CD14-positive monocyte (primary cell): ENCODE measurements around the gene COX6A2. TPM values are rescaled to one million over a fixed set of nuclear protein-coding genes. Genes with fewer than 3 reads are reported as not detected.

Experiments used
- DNase-seq, 3 donors: peaks; one replicate each; pipeline ENCODE4 v3.0.0-alpha.2; 2011 to 2022
- H2AFZ ChIP-seq: 2 replicates; pipeline ENCODE4 v1.6.0; 2012; ENCODE audit warnings: mild to moderate bottlenecking, low read depth, low read length, inconsistent platforms; ENCODE audit not compliant: insufficient read depth, poor library complexity, severe bottlenecking
- H3K27ac ChIP-seq, 2 donors: 1 replicate in 1 of 2; 2 replicates in 1 of 2; pipeline ENCODE4 v1.5.1; 2012 to 2013; ENCODE audit warnings: low read length in 2 of 2, control low read depth in 1 of 2, inconsistent platforms in 1 of 2, low read depth in 1 of 2, mild to moderate bottlenecking in 1 of 2
- H3K27me3 ChIP-seq, 2 donors: one replicate each; pipeline versions ENCODE4 v1.6.0 to v1.6.1; 2011 to 2013; ENCODE audit warnings: low read length in 2 of 2; ENCODE audit not compliant: control insufficient read depth in 2 of 2, insufficient read depth in 2 of 2
- H3K36me3 ChIP-seq, 2 donors: replicated peaks in 1 of 2; 1 replicate in 1 of 2; 2 replicates in 1 of 2; pipeline versions ENCODE4 v1.5.1 to v1.6.1; 2012 to 2013; ENCODE audit warnings: low read length in 2 of 2, control low read depth in 1 of 2, inconsistent platforms in 1 of 2, mild to moderate bottlenecking in 1 of 2; ENCODE audit not compliant: insufficient read depth in 2 of 2, control insufficient read depth in 1 of 2
- H3K4me1 ChIP-seq, 2 donors: 1 replicate in 1 of 2; 2 replicates in 1 of 2; pipeline versions ENCODE4 v1.5.1 to v1.6.1; 2012 to 2013; ENCODE audit warnings: low read length in 2 of 2, control low read depth in 1 of 2, inconsistent platforms in 1 of 2, mild to moderate bottlenecking in 1 of 2, moderate library complexity in 1 of 2; ENCODE audit not compliant: insufficient read depth in 2 of 2, control insufficient read depth in 1 of 2
- H3K4me2 ChIP-seq: replicated peaks from 2 replicates; pipeline ENCODE3; 2012; ENCODE audit warnings: low read length, moderate library complexity, mild to moderate bottlenecking; ENCODE audit not compliant: poor library complexity, severe bottlenecking; ENCODE audit errors: extremely low read depth
- H3K4me3 ChIP-seq, 3 experiments: fragments of 200-600 bp in 1 of 3; sonication (generic) in 1 of 3; replicated peaks in 1 of 3; 1 replicate in 2 of 3; 2 replicates in 1 of 3; pipeline ENCODE4 v1.5.1; 2011 to 2013; ENCODE audit warnings: low read length in 3 of 3, mild to moderate bottlenecking in 3 of 3, control low read depth in 2 of 3, low read depth in 2 of 3, inconsistent platforms in 1 of 3, moderate library complexity in 1 of 3
- H3K79me2 ChIP-seq: 2 replicates; pipeline ENCODE4 v1.6.0; 2012; ENCODE audit warnings: mild to moderate bottlenecking, control low read depth, inconsistent platforms, low read length, moderate library complexity; ENCODE audit not compliant: insufficient read depth
- H3K9ac ChIP-seq: 2 replicates; pipeline ENCODE4 v1.6.0; 2017; ENCODE audit warnings: low read length, mild to moderate bottlenecking; ENCODE audit not compliant: insufficient read depth, poor library complexity, severe bottlenecking
- H3K9me3 ChIP-seq, 2 donors: replicated peaks in 1 of 2; 1 replicate in 1 of 2; 2 replicates in 1 of 2; pipeline versions ENCODE4 v1.5.1 to v1.6.1; 2012 to 2013; ENCODE audit warnings: low read length in 2 of 2, control low read depth in 1 of 2; ENCODE audit not compliant: control insufficient read depth in 1 of 2, insufficient read depth in 1 of 2
- H4K20me1 ChIP-seq: 2 replicates; pipeline ENCODE4 v1.6.0; 2012; ENCODE audit warnings: mild to moderate bottlenecking, low read length, control low read depth, moderate library complexity; ENCODE audit not compliant: insufficient read depth
- H3K27ac Mint-ChIP-seq, 7 donors: one replicate each; pipeline ENCODE4 v1.8.0; 2020; ENCODE audit warnings: mild to moderate bottlenecking in 7 of 7, mixed read lengths in 7 of 7, moderate library complexity in 6 of 7, inconsistent platforms in 2 of 7
- H3K27me3 Mint-ChIP-seq, 3 donors: one replicate each; pipeline ENCODE4 v1.8.0; 2021 to 2022; ENCODE audit warnings: low read depth in 3 of 3, mild to moderate bottlenecking in 3 of 3, mixed read lengths in 3 of 3, moderate library complexity in 3 of 3, inconsistent platforms in 1 of 3
- H3K36me3 Mint-ChIP-seq, 2 donors: one replicate each; pipeline ENCODE4 v1.8.0; 2020; ENCODE audit warnings: mixed read lengths in 2 of 2, inconsistent platforms in 1 of 2, mild to moderate bottlenecking in 1 of 2
- H3K4me1 Mint-ChIP-seq: one replicate; pipeline ENCODE4 v1.8.0; 2020; ENCODE audit warnings: mild to moderate bottlenecking, mixed read lengths
- H3K4me3 Mint-ChIP-seq, 2 donors: one replicate each; pipeline ENCODE4 v1.8.0; 2020; ENCODE audit warnings: mild to moderate bottlenecking in 2 of 2, mixed read lengths in 2 of 2, moderate library complexity in 1 of 2
- H3K9me3 Mint-ChIP-seq, 7 donors: one replicate each; pipeline ENCODE4 v1.8.0; 2020 to 2022; ENCODE audit warnings: mixed read lengths in 7 of 7, mild to moderate bottlenecking in 6 of 7, moderate library complexity in 6 of 7, inconsistent platforms in 2 of 7
- WGBS: methylation state at CpG from one replicate; pipeline ENCODE4 v1.1.5; 2013; ENCODE audit warnings: missing lambda C conversion rate; ENCODE audit not compliant: insufficient coverage; 5-methylcytosine and 5-hydroxymethylcytosine counted together
- intact Hi-C, 2 donors: fragments of 100-400 bp; cut with micrococcal nuclease; formaldehyde crosslinking; loops; one replicate each; pipeline versions ENCODE4 v1.15.0 to v1.15.1; 2023
- polyA plus RNA-seq, 3 donors: library from polyadenylated mRNA; depleted of rRNA in 1 of 3; unstranded in 2 of 3; stranded (reverse) in 1 of 3; fragments of 300-500 nt in 2 of 3; fragments of >200 nt in 1 of 3; fragmentation: Illumina TruSeq in 2 of 3; gene quantifications; 1 replicate in 2 of 3; 2 replicates in 1 of 3; pipeline ENCODE4 v1.2.3, GENCODE V29; 2012 to 2021
- TF ChIP-seq, protein P1 (sequence below): fragments of 200-600 bp; IDR thresholded peaks from one replicate; pipeline ENCODE4 v1.8.0; 2022; ENCODE audit warnings: antibody characterized with exemption, mild to moderate bottlenecking

COX6A2 gene
- polyA plus RNA-seq, 3 donors: not detected

DNA sequence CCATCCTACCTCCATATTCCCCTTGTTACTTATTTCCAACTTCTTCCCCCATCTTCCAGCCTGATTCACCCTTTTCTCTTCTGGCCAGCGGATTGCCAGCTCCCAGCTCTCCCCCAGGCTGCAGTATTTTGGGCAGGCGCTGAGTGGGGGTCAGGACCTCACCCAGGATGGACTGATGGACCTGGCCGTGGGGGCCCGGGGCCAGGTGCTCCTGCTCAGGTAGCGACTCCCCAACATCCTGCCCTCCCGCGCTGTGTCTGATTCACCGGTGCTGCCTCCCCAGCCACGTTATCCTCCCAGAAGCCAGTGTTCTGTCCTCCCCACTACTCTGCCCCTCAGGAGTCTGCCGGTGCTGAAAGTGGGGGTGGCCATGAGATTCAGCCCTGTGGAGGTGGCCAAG, 15.4 kb downstream of the COX6A2 start:
- Histone ChIP-seq H2AFZ (no peak overlapping the region), H3K9me3 (no peaks in the 10 kb centered on the region), H4K20me1 (no peaks in the 10 kb centered on the region), H3K4me2 (no peak overlapping the region), H3K27ac (no peak overlapping the region), H3K36me3 (no peaks in the 10 kb centered on the region), H3K27me3 (no peaks in the 10 kb centered on the region), H3K79me2 (no peaks in the 10 kb centered on the region), H3K4me3 (no peak overlapping the region), H3K9ac (no peak overlapping the region), H3K4me1 (no peaks in the 10 kb centered on the region)
- H3K27me3 Mint-ChIP-seq: peaks cover 2 to 15% (median 8%) of the 10 kb centered on the region in 3 donors
- 95% methylated on average over 4 of the region's 10 CpGs for WGBS
- H3K36me3 Mint-ChIP-seq: no peaks in the 10 kb centered on the region
- no peak overlapping the region for H3K27ac Mint-ChIP-seq
- TF ChIP-seq, protein P1, sequence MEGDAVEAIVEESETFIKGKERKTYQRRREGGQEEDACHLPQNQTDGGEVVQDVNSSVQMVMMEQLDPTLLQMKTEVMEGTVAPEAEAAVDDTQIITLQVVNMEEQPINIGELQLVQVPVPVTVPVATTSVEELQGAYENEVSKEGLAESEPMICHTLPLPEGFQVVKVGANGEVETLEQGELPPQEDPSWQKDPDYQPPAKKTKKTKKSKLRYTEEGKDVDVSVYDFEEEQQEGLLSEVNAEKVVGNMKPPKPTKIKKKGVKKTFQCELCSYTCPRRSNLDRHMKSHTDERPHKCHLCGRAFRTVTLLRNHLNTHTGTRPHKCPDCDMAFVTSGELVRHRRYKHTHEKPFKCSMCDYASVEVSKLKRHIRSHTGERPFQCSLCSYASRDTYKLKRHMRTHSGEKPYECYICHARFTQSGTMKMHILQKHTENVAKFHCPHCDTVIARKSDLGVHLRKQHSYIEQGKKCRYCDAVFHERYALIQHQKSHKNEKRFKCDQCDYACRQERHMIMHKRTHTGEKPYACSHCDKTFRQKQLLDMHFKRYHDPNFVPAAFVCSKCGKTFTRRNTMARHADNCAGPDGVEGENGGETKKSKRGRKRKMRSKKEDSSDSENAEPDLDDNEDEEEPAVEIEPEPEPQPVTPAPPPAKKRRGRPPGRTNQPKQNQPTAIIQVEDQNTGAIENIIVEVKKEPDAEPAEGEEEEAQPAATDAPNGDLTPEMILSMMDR: no peak
- H3K4me3 Mint-ChIP-seq: no peak overlapping the region
- peaks cover 0 to 3% (median 0%) of the 10 kb centered on the region in 7 donors for H3K9me3 Mint-ChIP-seq
- intact Hi-C loops: no loop called here
- DNase-seq: no peak
- peaks cover 3% of the 10 kb centered on the region for H3K4me1 Mint-ChIP-seq

DNA sequence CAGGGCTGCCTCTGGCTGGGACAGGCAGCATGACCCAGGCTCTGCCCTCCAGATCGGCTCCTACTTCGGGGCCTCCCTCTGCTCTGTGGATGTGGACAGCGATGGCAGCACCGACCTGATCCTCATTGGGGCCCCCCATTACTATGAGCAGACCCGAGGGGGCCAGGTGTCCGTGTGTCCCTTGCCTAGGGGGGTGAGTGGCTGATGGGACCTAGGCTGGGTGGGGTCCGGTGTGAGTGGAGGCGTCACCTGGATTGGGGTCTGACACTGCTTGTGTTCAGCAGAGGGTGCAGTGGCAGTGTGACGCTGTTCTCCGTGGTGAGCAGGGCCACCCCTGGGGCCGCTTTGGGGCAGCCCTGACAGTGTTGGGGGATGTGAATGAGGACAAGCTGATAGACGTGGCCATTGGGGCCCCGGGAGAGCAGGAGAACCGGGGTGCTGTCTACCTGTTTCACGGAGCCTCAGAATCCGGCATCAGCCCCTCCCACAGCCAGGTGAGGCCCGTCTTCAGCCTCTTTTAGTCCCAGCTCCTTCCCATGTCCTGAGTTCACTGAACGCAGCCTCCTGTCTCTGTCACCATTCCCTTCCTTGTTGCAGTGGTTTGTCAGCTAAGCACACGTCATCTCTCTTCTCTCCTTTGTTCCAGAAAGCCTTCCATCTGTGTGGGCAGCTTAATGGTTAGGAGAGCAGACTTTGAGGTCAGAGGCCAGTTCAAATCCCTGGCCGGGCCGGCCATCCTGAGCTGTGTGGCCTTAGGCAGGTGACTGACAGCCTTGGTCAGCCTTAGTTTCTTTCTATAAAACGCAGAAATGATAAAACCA, 16.9 kb downstream of the COX6A2 start:
- H3K27ac Mint-ChIP-seq: no peak overlapping the region
- H3K27ac ChIP-seq: no peak overlapping the region
- no peaks in the 10 kb centered on the region for H3K36me3 Mint-ChIP-seq
- no peaks in the 10 kb centered on the region for H3K9me3 ChIP-seq
- no peaks in the 10 kb centered on the region for H3K9me3 Mint-ChIP-seq
- H3K4me3 Mint-ChIP-seq: no peak overlapping the region
- H3K27me3 Mint-ChIP-seq: peaks cover 8 to 15% (median 8%) of the 10 kb centered on the region in 3 donors
- H3K4me1 Mint-ChIP-seq: no peaks in the 10 kb centered on the region
- 95% methylated on average over 16 of the region's 22 CpGs for WGBS
- TF ChIP-seq, protein P1: no peak
- no peaks in the 10 kb centered on the region for H3K27me3 ChIP-seq
- no peak overlapping the region for H2AFZ ChIP-seq
- no peaks in the 10 kb centered on the region for H3K36me3 ChIP-seq
- no peak overlapping the region for H3K4me2 ChIP-seq
- H3K79me2 ChIP-seq: no peaks in the 10 kb centered on the region
- intact Hi-C loops: no loop called here
- H3K4me3 ChIP-seq: no peak overlapping the region
- DNase-seq: no peak
- H4K20me1 ChIP-seq: no peaks in the 10 kb centered on the region
- H3K9ac ChIP-seq: no peak overlapping the region
- H3K4me1 ChIP-seq: no peaks in the 10 kb centered on the region
